ENCODE results near the gene PEMT. TPM values are rescaled to one million over a fixed set of nuclear protein-coding genes. Genes with fewer than 3 reads are reported as not detected.

Gene PEMT
- total and polyA plus RNA-seq, 2 of the 8 experiments (the other 6 are each of a cell fraction or from before 2014, with no cell fraction given) = 42.0 to 118 TPM

- no peak overlapping the region for H2BK15ac ChIP-seq (ENCODE audit: low read length)
- H3K4me1 ChIP-seq (replicated peaks in 1 of 4; ENCODE audit: control insufficient read depth in 3 of 4, insufficient read depth in 4 of 4, low read length in 3 of 4) = peaks cover 0 to 11% (median 7%) of the 10 kb centered on the region in 4 experiments; a peak in 6 of 7 replicates
- H2AFZ ChIP-seq (ENCODE audit: low read length) = no peak overlapping the region
- H2BK120ac ChIP-seq (replicated peaks; ENCODE audit: low read depth, low read length) = no peak overlapping the region
- no peaks in the 10 kb centered on the region for H3K27me3 ChIP-seq (replicated peaks in 1 of 4; ENCODE audit: control insufficient read depth in 3 of 4, extremely low read depth in 1 of 4, insufficient read depth in 3 of 4, low read length in 3 of 4)
- no peak overlapping the region for H3K4me2 ChIP-seq (ENCODE audit: insufficient read depth in 1 of 2, low read depth in 2 of 2, low read length in 2 of 2)
- ChIA-PET POLR2A (ENCODE audit: partially characterized antibody) (interaction anchor here (2.0 kb wide), 1 partner anchor 31 kb away, joined by 9 read pairs; the partner anchor contains the start of gene RASD1), CTCF (ENCODE audit: partially characterized antibody) (interaction anchor here (1.1 to 6.9 kb wide), 8 partner anchors 10 to 171 kb away, joined by 3 to 35 read pairs (median 6); no protein-coding TSS in a partner anchor)
- H2AK5ac ChIP-seq (ENCODE audit: low read depth, low read length) = no peak overlapping the region
- H3K4me3 ChIP-seq (ENCODE audit: extremely low read depth in 1 of 4, insufficient read depth in 2 of 4, low read depth in 3 of 4, low read length in 4 of 4) = no peak overlapping the region
- no peaks in the 10 kb centered on the region; the same call in 1 of the 2 replicates for H3K79me1 ChIP-seq (ENCODE audit: low read depth, low read length)
- WGBS, 2 experiments (ENCODE audit: extremely low coverage in 1 of 2, insufficient coverage in 1 of 2, insufficient read length in 1 of 2, insufficient replicate concordance in 2 of 2, low coverage in 1 of 2, low lambda C conversion rate in 2 of 2, missing lambda C conversion rate in 1 of 2) = 94% methylated on average over 11 of the region's 11 CpGs; no CpG with 5 or more reads in 1 of the 2 experiments
- DNase-seq (ENCODE audit: low read depth in 1 of 2, low spot score in 2 of 2) (no peak), FAIRE-seq (no peak)
- H4K5ac ChIP-seq (ENCODE audit: insufficient read length, low read depth, low read length) = no peak overlapping the region
- H3K9ac ChIP-seq (replicated peaks in 1 of 4; ENCODE audit: extremely low read depth in 1 of 4, low read depth in 3 of 4, low read length in 3 of 4) = no peak overlapping the region
- no peak overlapping the region for H2BK12ac ChIP-seq (ENCODE audit: low read depth, low read length)
- H2BK5ac ChIP-seq (ENCODE audit: low read depth, low read length) = no peak overlapping the region
- no peak overlapping the region for H3K18ac ChIP-seq (ENCODE audit: extremely low read depth, low read length)
- H3K9me3 ChIP-seq (ENCODE audit: insufficient read depth in 2 of 2, low read depth in 1 of 2, low read length in 1 of 2) = 0 out of 4 replicates have a peak, but pooled peaks cover 0 to 2% of the 10 kb centered on the region in 2 experiments
- H3K27ac ChIP-seq (ENCODE audit: low read depth, low read length) = no peak overlapping the region
- H4K91ac ChIP-seq (replicated peaks; ENCODE audit: insufficient read length, low read length) = no peak overlapping the region
- H3K23me2 ChIP-seq (ENCODE audit: low read depth, low read length) = no peaks in the 10 kb centered on the region
- no peak overlapping the region for H2BK20ac ChIP-seq (ENCODE audit: low read length)
- H4K20me1 ChIP-seq (replicated peaks in 1 of 2; ENCODE audit: control insufficient read depth in 1 of 2, insufficient read depth in 2 of 2, low read length in 2 of 2) = no peaks in the 10 kb centered on the region
- H3K36me3 ChIP-seq (ENCODE audit: control insufficient read depth in 2 of 4, insufficient read depth in 4 of 4, low read length in 3 of 4) = no peaks in the 10 kb centered on the region
- H3K79me2 ChIP-seq (ENCODE audit: control insufficient read depth in 1 of 2, insufficient read depth in 2 of 2, low read length in 2 of 2) = no peaks in the 10 kb centered on the region
- H3K23ac ChIP-seq (ENCODE audit: insufficient read length) = no peak overlapping the region
- H4K8ac ChIP-seq (ENCODE audit: extremely low read depth, insufficient read depth, low read length) = no peak overlapping the region
- H3K4ac ChIP-seq (replicated peaks; ENCODE audit: insufficient read length, low read depth, low read length) = no peak overlapping the region
- H3K14ac ChIP-seq (ENCODE audit: insufficient read length) = no peak overlapping the region
- no peak overlapping the region for H3K56ac ChIP-seq (replicated peaks; ENCODE audit: insufficient read length, low read depth, low read length)
- no peak for TF ChIP-seq RNF2 (IDR thresholded peaks at IDR 0.05; ENCODE audit: borderline replicate concordance, low read depth, low read length, missing control alignments, poor library complexity, severe bottlenecking)
- no peak for TF ChIP-seq SIN3A (conservative IDR thresholded peaks at IDR 0.05 in 1 of 2, IDR thresholded peaks at IDR 0.05 in 1 of 2; ENCODE audit: low read depth in 1 of 2, low read length in 2 of 2)
- no peak for TF ChIP-seq NRF1 (IDR thresholded peaks at IDR 0.05; ENCODE audit: low read depth, low read length)
Observed at GRCh38 chr17:17527534-17527933, 64.0 kb downstream of the PEMT start.

Measured in H1 (cell line).